ENCODE data around the gene TMEM170B.

DNA sequence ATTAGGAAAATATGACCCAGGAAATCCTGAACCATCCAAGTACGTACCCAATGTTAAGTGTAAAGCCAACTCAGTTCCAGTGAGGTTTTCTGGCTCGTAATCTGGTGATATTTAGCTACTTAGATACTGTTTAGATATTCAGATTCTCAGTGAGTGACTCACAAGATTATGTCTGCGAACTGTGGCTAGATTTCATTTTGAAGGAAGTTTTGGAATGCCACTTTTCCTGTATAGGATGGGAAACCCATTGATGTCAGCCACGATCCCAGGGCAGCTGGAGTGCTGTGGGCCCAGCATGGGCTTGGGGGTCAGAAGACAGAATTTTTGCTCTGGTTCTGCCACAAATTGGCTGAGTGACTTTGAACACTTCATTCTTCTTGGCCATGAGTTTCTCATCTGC is 76.3 kb downstream of the TMEM170B start:
- TF ChIP-seq, protein P1, sequence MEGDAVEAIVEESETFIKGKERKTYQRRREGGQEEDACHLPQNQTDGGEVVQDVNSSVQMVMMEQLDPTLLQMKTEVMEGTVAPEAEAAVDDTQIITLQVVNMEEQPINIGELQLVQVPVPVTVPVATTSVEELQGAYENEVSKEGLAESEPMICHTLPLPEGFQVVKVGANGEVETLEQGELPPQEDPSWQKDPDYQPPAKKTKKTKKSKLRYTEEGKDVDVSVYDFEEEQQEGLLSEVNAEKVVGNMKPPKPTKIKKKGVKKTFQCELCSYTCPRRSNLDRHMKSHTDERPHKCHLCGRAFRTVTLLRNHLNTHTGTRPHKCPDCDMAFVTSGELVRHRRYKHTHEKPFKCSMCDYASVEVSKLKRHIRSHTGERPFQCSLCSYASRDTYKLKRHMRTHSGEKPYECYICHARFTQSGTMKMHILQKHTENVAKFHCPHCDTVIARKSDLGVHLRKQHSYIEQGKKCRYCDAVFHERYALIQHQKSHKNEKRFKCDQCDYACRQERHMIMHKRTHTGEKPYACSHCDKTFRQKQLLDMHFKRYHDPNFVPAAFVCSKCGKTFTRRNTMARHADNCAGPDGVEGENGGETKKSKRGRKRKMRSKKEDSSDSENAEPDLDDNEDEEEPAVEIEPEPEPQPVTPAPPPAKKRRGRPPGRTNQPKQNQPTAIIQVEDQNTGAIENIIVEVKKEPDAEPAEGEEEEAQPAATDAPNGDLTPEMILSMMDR (IDR thresholded peaks at IDR 0.05) = no peak
- no peak for TF ChIP-seq JAZF1 (CRISPR knock-in tag; IDR thresholded peaks at IDR 0.05)
- no peak for TF ChIP-seq FOXJ3 (CRISPR knock-in tag; IDR thresholded peaks at IDR 0.05; ENCODE audit: borderline replicate concordance)
- no peak for TF ChIP-seq GABPB1 (CRISPR knock-in tag; IDR thresholded peaks at IDR 0.05)
- TF ChIP-seq, protein P2, sequence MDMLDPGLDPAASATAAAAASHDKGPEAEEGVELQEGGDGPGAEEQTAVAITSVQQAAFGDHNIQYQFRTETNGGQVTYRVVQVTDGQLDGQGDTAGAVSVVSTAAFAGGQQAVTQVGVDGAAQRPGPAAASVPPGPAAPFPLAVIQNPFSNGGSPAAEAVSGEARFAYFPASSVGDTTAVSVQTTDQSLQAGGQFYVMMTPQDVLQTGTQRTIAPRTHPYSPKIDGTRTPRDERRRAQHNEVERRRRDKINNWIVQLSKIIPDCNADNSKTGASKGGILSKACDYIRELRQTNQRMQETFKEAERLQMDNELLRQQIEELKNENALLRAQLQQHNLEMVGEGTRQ (CRISPR knock-in tag; IDR thresholded peaks at IDR 0.05) = no peak
- TF ChIP-seq, protein P3, sequence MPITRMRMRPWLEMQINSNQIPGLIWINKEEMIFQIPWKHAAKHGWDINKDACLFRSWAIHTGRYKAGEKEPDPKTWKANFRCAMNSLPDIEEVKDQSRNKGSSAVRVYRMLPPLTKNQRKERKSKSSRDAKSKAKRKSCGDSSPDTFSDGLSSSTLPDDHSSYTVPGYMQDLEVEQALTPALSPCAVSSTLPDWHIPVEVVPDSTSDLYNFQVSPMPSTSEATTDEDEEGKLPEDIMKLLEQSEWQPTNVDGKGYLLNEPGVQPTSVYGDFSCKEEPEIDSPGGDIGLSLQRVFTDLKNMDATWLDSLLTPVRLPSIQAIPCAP (CRISPR knock-in tag; IDR thresholded peaks at IDR 0.05) = no peak
- TF ChIP-seq, protein P4, sequence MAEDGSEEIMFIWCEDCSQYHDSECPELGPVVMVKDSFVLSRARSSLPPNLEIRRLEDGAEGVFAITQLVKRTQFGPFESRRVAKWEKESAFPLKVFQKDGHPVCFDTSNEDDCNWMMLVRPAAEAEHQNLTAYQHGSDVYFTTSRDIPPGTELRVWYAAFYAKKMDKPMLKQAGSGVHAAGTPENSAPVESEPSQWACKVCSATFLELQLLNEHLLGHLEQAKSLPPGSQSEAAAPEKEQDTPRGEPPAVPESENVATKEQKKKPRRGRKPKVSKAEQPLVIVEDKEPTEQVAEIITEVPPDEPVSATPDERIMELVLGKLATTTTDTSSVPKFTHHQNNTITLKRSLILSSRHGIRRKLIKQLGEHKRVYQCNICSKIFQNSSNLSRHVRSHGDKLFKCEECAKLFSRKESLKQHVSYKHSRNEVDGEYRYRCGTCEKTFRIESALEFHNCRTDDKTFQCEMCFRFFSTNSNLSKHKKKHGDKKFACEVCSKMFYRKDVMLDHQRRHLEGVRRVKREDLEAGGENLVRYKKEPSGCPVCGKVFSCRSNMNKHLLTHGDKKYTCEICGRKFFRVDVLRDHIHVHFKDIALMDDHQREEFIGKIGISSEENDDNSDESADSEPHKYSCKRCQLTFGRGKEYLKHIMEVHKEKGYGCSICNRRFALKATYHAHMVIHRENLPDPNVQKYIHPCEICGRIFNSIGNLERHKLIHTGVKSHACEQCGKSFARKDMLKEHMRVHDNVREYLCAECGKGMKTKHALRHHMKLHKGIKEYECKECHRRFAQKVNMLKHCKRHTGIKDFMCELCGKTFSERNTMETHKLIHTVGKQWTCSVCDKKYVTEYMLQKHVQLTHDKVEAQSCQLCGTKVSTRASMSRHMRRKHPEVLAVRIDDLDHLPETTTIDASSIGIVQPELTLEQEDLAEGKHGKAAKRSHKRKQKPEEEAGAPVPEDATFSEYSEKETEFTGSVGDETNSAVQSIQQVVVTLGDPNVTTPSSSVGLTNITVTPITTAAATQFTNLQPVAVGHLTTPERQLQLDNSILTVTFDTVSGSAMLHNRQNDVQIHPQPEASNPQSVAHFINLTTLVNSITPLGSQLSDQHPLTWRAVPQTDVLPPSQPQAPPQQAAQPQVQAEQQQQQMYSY (CRISPR knock-in tag; IDR thresholded peaks at IDR 0.05) = no peak
- no peak for TF ChIP-seq SOX15 (CRISPR knock-in tag; IDR thresholded peaks at IDR 0.05)
- no peak for TF ChIP-seq ZNF138 (CRISPR knock-in tag; conservative IDR thresholded peaks at IDR 0.05)
- TF ChIP-seq, protein P5, sequence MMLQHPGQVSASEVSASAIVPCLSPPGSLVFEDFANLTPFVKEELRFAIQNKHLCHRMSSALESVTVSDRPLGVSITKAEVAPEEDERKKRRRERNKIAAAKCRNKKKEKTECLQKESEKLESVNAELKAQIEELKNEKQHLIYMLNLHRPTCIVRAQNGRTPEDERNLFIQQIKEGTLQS (CRISPR knock-in tag; conservative IDR thresholded peaks at IDR 0.05) = no peak
